Esophagus mucosa (tissue), 1 donor: ENCODE data around the gene GAMT. TPM values are rescaled to one million over a fixed set of nuclear protein-coding genes. Genes with fewer than 3 reads are reported as not detected.
A peak's percentile ranks its signal among the peaks of the same experiment; 100 is the strongest.
"Not testable (repeated sequence)": the region's sequence is repeated elsewhere in the genome, so short reads cannot be mapped to it uniquely, and the experiment has no call there.

Source experiments
- ATAC-seq: fragments of 200-7000 bp; cut with Tn5 transposase; one replicate; pipeline ENCODE4 v1.9.1; 2020
- total RNA-seq: library from RNA; stranded (reverse); gene quantifications from one replicate; pipeline ENCODE4 v1.2.4, GENCODE V29; 2023
- donor health status: DM: yes; HTN: yes; CAD: no.

Gene GAMT
- 19.2 TPM for total RNA-seq

GRCh38 chr19:1401138-1401888, at the start of gene GAMT:
Gene GAMT (minus strand): TSS chr19:1401542. CDS start chr19:1401476, 66 bp downstream.
- no peak for ATAC-seq

- no peak for ATAC-seq
Observed at GRCh38 chr19:1449467-1450442, 48.4 kb upstream of the GAMT start, which contains the start of gene APC2. Gene APC2 (plus strand): TSS chr19:1450121. CDS start chr19:1453002, 2,881 bp downstream.

- ATAC-seq: no peak
Observed at GRCh38 chr19:1447944-1448343, 46.6 kb upstream of the GAMT start.

- ATAC-seq: no peak
Observed at GRCh38 chr19:1447504-1447903, 46.2 kb upstream of the GAMT start.

- no peak for ATAC-seq
Observed at GRCh38 chr19:1446713-1447481, 45.6 kb upstream of the GAMT start.

- no peak for ATAC-seq
Observed at GRCh38 chr19:1445932-1446712, 44.8 kb upstream of the GAMT start.

- ATAC-seq: peak; percentile 72
Observed at GRCh38 chr19:1445185-1445931, 44.0 kb upstream of the GAMT start.

GRCh38 chr19:1441677-1442438, 40.5 kb upstream of the GAMT start:
- no peak for ATAC-seq

- no peak for ATAC-seq
Observed at GRCh38 chr19:1441022-1441426, 39.7 kb upstream of the GAMT start.

GRCh38 chr19:1440418-1440801, 39.1 kb upstream of the GAMT start:
- ATAC-seq: no peak

GRCh38 chr19:1439525-1440417, 38.4 kb upstream of the GAMT start:
- ATAC-seq: not testable (repeated sequence)

- ATAC-seq: no peak
Observed at GRCh38 chr19:1438933-1439354, 37.6 kb upstream of the GAMT start.

- peak; percentile 88 for ATAC-seq
Observed at GRCh38 chr19:1438035-1438932, 36.9 kb upstream of the GAMT start, which contains the start of gene RPS15. Gene RPS15 (plus strand): TSS chr19:1438396. CDS start chr19:1438426, 30 bp downstream.

GRCh38 chr19:1437609-1438008, 36.3 kb upstream of the GAMT start:
- ATAC-seq: no peak

GRCh38 chr19:1435378-1435989, 34.1 kb upstream of the GAMT start:
- no peak for ATAC-seq

- no peak for ATAC-seq
Observed at GRCh38 chr19:1434577-1435060, 33.3 kb upstream of the GAMT start.

GRCh38 chr19:1434040-1434366, 32.7 kb upstream of the GAMT start:
- ATAC-seq: no peak
